ENCODE results near the gene MBD3L4. TPM values are rescaled to one million over a fixed set of nuclear protein-coding genes. Genes with fewer than 3 reads are reported as not detected.
"Not testable (repeated sequence)": the region's sequence is repeated elsewhere in the genome, so short reads cannot be mapped to it uniquely, and the experiment has no call there.

The MBD3L4 gene
- total and polyA plus RNA-seq, 8 donors: not detected

DNA sequence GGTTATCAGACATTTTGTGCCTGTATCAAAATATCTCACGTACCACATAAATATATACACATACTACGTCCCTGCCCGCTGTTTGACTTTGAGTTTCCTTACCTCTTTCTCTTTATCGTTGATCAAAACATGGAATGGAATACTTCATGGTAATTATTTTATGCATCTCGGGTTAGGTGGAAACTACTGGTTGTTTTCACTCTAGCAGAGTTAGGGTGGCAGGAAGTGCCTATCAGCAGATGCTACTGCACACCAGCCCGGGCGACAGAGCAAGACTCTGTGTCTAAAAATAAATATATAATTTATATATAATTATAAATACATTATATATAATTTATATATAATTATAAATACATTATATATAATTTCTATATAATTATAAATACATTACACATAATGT, 12.9 kb upstream of the MBD3L4 start:
- intact Hi-C loops (cut with DNase I); H3K4me1 ChIP-seq; H3K36me3 ChIP-seq; H3K27me3 ChIP-seq; ATAC-seq; H3K27ac ChIP-seq; DNase-seq; H3K9me3 ChIP-seq; H3K4me3 ChIP-seq: not testable (repeated sequence)

GRCh38 chr19:7051421-7051820, 11.4 kb upstream of the MBD3L4 start:
- H3K27ac ChIP-seq; intact Hi-C loops (cut with DNase I); ATAC-seq; H3K4me3 ChIP-seq; H3K36me3 ChIP-seq; H3K4me1 ChIP-seq; H3K27me3 ChIP-seq; H3K9me3 ChIP-seq: not testable (repeated sequence)
- DNase-seq: peak in 1 of 4 donors; percentile 37

DNA sequence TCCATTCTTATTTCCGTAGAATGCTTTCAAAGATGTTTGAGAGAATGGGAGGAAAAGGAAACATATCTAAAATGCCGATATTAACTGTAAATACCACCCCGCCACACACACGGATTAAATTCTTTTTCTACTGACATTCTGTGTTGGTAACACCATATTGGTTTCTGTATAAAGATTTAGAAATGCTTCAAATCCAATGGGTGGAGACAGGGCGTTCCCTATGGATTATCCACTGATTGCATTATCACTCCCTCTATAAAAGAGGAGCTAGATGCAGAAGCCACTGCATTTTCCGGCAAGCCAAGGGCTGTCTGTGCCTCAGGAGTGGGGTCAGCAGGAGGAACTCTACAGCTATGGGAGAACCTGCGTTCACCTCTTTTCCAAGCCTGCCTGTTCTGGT, 9.0 kb upstream of the MBD3L4 start, which contains the start of gene MBD3L2:
Gene MBD3L2, plus strand, starts transcription at position 301 of the 400 bp plus-strand sequence. Its CDS starts 53 bp downstream, at position 354.
- intact Hi-C loops (cut with DNase I); ATAC-seq; DNase-seq; H3K27me3 ChIP-seq; H3K4me1 ChIP-seq; H3K27ac ChIP-seq; H3K9me3 ChIP-seq; H3K36me3 ChIP-seq; H3K4me3 ChIP-seq: not testable (repeated sequence)

DNA sequence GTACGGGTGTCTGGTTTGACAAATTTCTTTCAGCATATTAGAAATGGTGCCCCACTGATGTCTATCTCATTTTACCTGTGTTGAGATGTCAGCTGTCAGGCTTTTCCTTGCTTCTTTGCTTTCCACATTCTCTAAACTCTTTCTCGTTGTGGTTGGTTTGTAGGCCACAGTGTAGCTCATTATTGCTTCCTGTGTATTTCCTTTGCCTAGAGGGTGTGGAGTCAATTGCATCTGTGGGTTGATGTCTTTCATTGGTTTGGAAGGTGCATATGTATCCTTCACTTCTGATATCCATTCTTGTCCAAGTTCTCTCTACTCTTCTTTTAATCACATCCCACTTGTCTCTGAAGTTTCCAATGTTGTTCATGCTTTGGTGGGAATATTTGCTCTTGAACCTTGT, 1.6 kb upstream of the MBD3L4 start:
- intact Hi-C loops (cut with DNase I); H3K27ac ChIP-seq; ATAC-seq: not testable (repeated sequence)

GRCh38 chr19:7030278-7030677, 9.7 kb downstream of the MBD3L4 start, which contains the start of gene MBD3L5:
MBD3L5 (plus strand) TSS chr19:7030578; CDS start chr19:7030612, 34 bp downstream.
- ATAC-seq; H3K4me1 ChIP-seq; intact Hi-C loops (cut with DNase I); H3K36me3 ChIP-seq; H3K9me3 ChIP-seq; H3K4me3 ChIP-seq; H3K27me3 ChIP-seq; H3K27ac ChIP-seq; DNase-seq: not testable (repeated sequence)

More for the DNA sequence above, 1.6 kb upstream of the MBD3L4 start:
- DNase-seq, H3K4me1 ChIP-seq, H3K4me3 ChIP-seq, H3K36me3 ChIP-seq, H3K27me3 ChIP-seq, H3K9me3 ChIP-seq: not testable (repeated sequence)

- H3K27me3 ChIP-seq; H3K9me3 ChIP-seq; H3K4me1 ChIP-seq; DNase-seq; ATAC-seq; intact Hi-C loops (cut with DNase I); H3K27ac ChIP-seq; H3K4me3 ChIP-seq; H3K36me3 ChIP-seq: not testable (repeated sequence)
Observed at GRCh38 chr19:7028790-7029189, 11.2 kb downstream of the MBD3L4 start.

DNA sequence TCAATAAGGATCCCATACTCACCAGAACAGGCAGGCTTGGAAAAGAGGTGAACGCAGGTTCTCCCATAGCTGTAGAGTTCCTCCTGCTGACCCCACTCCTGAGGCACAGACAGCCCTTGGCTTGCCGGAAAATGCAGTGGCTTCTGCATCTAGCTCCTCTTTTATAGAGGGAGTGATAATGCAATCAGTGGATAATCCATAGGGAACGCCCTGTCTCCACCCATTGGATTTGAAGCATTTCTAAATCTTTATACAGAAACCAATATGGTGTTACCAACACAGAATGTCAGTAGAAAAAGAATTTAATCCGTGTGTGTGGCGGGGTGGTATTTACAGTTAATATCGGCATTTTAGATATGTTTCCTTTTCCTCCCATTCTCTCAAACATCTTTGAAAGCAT, 18.6 kb downstream of the MBD3L4 start, which contains the start of gene MBD3L2B:
Gene MBD3L2B, minus strand, starts transcription at position 101 of the 400 bp plus-strand sequence. Its CDS starts 34 bp downstream, at position 67.
- intact Hi-C loops (cut with DNase I); H3K27me3 ChIP-seq; ATAC-seq; H3K4me3 ChIP-seq; H3K36me3 ChIP-seq; H3K9me3 ChIP-seq; H3K27ac ChIP-seq; DNase-seq; H3K4me1 ChIP-seq: not testable (repeated sequence)

DNA sequence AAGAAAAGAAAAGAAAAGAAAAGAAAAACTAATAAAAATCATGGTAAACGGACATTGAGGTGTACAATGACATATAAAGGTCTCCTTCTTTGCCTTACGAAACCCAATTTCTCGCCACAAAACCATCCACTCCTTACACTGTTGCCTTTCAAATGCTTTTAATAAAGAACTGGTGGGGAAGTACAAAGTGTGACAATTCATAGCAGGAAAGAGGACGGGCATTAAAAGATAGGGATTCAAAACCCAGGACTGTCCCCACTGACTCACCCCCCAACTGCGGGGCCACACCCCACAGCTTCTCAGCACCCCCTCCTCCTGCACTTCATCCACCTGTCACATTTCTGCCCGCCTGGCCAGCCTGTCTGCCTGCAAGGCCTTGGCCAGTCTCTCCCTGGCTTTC, 21.2 kb downstream of the MBD3L4 start:
- intact Hi-C loops (cut with DNase I): no loop called here
- DNase-seq: no peak
- Histone ChIP-seq H3K36me3 (no peaks in the 10 kb centered on the region), H3K4me3 (no peak overlapping the region), H3K27ac (no peak overlapping the region), H3K27me3 (no peaks in the 10 kb centered on the region), H3K9me3 (no peaks in the 10 kb centered on the region), H3K4me1 (no peaks in the 10 kb centered on the region)
- TF ChIP-seq, protein P1, sequence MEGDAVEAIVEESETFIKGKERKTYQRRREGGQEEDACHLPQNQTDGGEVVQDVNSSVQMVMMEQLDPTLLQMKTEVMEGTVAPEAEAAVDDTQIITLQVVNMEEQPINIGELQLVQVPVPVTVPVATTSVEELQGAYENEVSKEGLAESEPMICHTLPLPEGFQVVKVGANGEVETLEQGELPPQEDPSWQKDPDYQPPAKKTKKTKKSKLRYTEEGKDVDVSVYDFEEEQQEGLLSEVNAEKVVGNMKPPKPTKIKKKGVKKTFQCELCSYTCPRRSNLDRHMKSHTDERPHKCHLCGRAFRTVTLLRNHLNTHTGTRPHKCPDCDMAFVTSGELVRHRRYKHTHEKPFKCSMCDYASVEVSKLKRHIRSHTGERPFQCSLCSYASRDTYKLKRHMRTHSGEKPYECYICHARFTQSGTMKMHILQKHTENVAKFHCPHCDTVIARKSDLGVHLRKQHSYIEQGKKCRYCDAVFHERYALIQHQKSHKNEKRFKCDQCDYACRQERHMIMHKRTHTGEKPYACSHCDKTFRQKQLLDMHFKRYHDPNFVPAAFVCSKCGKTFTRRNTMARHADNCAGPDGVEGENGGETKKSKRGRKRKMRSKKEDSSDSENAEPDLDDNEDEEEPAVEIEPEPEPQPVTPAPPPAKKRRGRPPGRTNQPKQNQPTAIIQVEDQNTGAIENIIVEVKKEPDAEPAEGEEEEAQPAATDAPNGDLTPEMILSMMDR (IDR thresholded peaks at IDR 0.05): no peak
- no peak for ATAC-seq

- no peak for ATAC-seq
- TF ChIP-seq, protein P1 (IDR thresholded peaks at IDR 0.05): no peak
Observed at GRCh38 chr19:7013678-7014077, 26.3 kb downstream of the MBD3L4 start.

More at GRCh38 chr19:7013678-7014077, 26.3 kb downstream of the MBD3L4 start:
- peaks cover 0 to 5% of the 10 kb centered on the region in 2 donors for H3K4me1 ChIP-seq
- intact Hi-C loops (cut with DNase I): no loop called here
- H3K27me3 ChIP-seq: no peaks in the 10 kb centered on the region
- H3K36me3 ChIP-seq: no peaks in the 10 kb centered on the region
- no peaks in the 10 kb centered on the region for H3K9me3 ChIP-seq
- H3K27ac ChIP-seq: no peak overlapping the region
- no peak overlapping the region for H3K4me3 ChIP-seq
- no peak for DNase-seq
